Upper lobe of right lung (tissue), 1 donor: Measurements from ENCODE around the gene TMEM140. TPM values are rescaled to one million over a fixed set of nuclear protein-coding genes. Genes with fewer than 3 reads are reported as not detected.

ENCODE experiments used
- ATAC-seq: fragments of 200-7000 bp; cut with Tn5 transposase; one replicate; pipeline ENCODE4 v1.9.1; 2020; ENCODE audit warnings: mild to moderate bottlenecking, moderate library complexity
- DNase-seq: peaks from one replicate; pipeline ENCODE4 v3.0.0-alpha.2; 2020
- H3K27ac ChIP-seq: fragments of 200-600 bp; one replicate; pipeline ENCODE4 v1.8.0; 2022
- H3K27me3 ChIP-seq: fragments of 200-600 bp; one replicate; pipeline ENCODE4 v1.8.0; 2022; ENCODE audit warnings: mild to moderate bottlenecking
- H3K36me3 ChIP-seq: fragments of 200-600 bp; one replicate; pipeline ENCODE4 v1.8.0; 2022
- H3K4me1 ChIP-seq: fragments of 200-600 bp; one replicate; pipeline ENCODE4 v1.8.0; 2022
- H3K4me3 ChIP-seq: fragments of 200-600 bp; one replicate; pipeline ENCODE4 v1.8.0; 2022; ENCODE audit warnings: mild to moderate bottlenecking
- H3K9me3 ChIP-seq: fragments of 200-600 bp; one replicate; pipeline ENCODE4 v1.8.0; 2022
- intact Hi-C: fragments of 100-400 bp; cut with DNase I; formaldehyde crosslinking; loops from one replicate; pipeline ENCODE4 v1.11.0; 2022
- total RNA-seq: library from RNA; stranded (reverse); fragmentation: NEBNext Ultra II Directional; extraction: Animal tissue kit (Norgen Biotek cat#: 25700); gene quantifications from one replicate; pipeline ENCODE4 v1.2.1, GENCODE V29; 2021
- TF ChIP-seq, protein P1 (sequence below): fragments of 200-600 bp; IDR thresholded peaks from one replicate; pipeline ENCODE4 v1.8.0; 2022; ENCODE audit warnings: antibody characterized with exemption
- donor health status: DM: no; HTN: yes; CAD: no; lungs with severe emphysema.

The TMEM140 gene
- total RNA-seq, 1 donor from 2014 or later: 31.2 TPM

- ATAC-seq: no peak
- peaks cover 42% of the 10 kb centered on the region for H3K4me1 ChIP-seq
- no peak for DNase-seq
- H3K4me3 ChIP-seq: no peak overlapping the region
- peak overlapping the region; percentile 96 for H3K27ac ChIP-seq
- no peaks in the 10 kb centered on the region for H3K27me3 ChIP-seq
- no peaks in the 10 kb centered on the region for H3K36me3 ChIP-seq
- H3K9me3 ChIP-seq: peaks cover 4% of the 10 kb centered on the region
- TF ChIP-seq, protein P1, sequence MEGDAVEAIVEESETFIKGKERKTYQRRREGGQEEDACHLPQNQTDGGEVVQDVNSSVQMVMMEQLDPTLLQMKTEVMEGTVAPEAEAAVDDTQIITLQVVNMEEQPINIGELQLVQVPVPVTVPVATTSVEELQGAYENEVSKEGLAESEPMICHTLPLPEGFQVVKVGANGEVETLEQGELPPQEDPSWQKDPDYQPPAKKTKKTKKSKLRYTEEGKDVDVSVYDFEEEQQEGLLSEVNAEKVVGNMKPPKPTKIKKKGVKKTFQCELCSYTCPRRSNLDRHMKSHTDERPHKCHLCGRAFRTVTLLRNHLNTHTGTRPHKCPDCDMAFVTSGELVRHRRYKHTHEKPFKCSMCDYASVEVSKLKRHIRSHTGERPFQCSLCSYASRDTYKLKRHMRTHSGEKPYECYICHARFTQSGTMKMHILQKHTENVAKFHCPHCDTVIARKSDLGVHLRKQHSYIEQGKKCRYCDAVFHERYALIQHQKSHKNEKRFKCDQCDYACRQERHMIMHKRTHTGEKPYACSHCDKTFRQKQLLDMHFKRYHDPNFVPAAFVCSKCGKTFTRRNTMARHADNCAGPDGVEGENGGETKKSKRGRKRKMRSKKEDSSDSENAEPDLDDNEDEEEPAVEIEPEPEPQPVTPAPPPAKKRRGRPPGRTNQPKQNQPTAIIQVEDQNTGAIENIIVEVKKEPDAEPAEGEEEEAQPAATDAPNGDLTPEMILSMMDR: no peak
- intact Hi-C loops: no loop called here
Observed at GRCh38 chr7:135151132-135151531, 3.3 kb downstream of the TMEM140 start.

- Histone ChIP-seq H3K27ac (peak overlapping the region; percentile 96), H3K4me1 (peaks cover 38% of the 10 kb centered on the region), H3K4me3 (no peak overlapping the region), H3K9me3 (peaks cover 7% of the 10 kb centered on the region), H3K27me3 (no peaks in the 10 kb centered on the region), H3K36me3 (no peaks in the 10 kb centered on the region)
- DNase-seq: no peak
- intact Hi-C loops: no loop called here
- peak; percentile 82 for ATAC-seq
- TF ChIP-seq, protein P1: no peak
Observed at GRCh38 chr7:135151533-135151932, 3.7 kb downstream of the TMEM140 start.

DNA sequence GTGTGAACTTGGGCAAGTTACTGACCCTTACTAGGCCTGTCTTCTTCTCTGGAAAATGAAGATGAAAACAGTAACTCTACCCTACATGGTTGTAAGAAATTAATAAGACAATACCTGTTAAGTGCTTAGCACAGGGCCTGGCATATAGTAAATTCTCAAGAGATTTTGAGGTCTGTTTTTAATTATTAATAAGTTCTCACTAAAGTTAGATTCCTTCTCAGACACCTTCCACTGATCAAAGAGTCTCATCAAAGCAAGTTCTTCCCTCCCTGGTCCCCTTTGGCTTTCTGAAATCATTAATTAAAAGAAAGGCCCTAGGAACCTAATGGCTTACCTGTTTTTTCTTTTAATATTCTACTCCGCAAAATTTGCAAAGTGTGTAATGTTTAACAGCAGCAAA, 4.6 kb downstream of the TMEM140 start:
- H3K9me3 ChIP-seq: peaks cover 7% of the 10 kb centered on the region
- no peak for DNase-seq
- no peak for ATAC-seq
- intact Hi-C loops: no loop called here
- peaks cover 29% of the 10 kb centered on the region for H3K4me1 ChIP-seq
- no peaks in the 10 kb centered on the region for H3K36me3 ChIP-seq
- H3K27me3 ChIP-seq: no peaks in the 10 kb centered on the region
- no peak overlapping the region for H3K27ac ChIP-seq
- TF ChIP-seq, protein P1: no peak
- H3K4me3 ChIP-seq: no peak overlapping the region

DNA sequence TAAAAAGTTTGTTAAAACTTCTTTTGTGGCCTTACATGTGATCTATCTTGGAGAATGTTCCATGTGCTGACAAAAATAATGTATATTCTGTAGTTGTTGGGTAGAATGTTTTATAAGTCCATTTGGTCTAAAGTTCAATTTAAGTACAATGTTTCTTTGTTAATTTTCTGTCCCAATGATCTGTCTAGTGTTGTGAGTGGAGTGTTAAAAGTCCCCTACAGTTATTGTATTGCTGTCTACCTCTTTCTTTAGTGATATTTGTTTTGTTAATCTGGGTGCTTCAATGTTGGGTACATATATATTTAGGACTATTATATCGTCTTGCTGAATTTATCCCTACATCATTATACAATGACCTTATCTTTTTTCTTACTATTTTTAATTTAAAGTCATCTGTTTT, 6.9 kb downstream of the TMEM140 start:
- DNase-seq: no peak
- TF ChIP-seq, protein P1: no peak
- no peaks in the 10 kb centered on the region for H3K27me3 ChIP-seq
- no peaks in the 10 kb centered on the region for H3K36me3 ChIP-seq
- ATAC-seq: no peak
- H3K9me3 ChIP-seq: peaks cover 7% of the 10 kb centered on the region
- H3K27ac ChIP-seq: no peak overlapping the region
- H3K4me1 ChIP-seq: peaks cover 25% of the 10 kb centered on the region
- H3K4me3 ChIP-seq: no peak overlapping the region
- intact Hi-C loops: no loop called here

DNA sequence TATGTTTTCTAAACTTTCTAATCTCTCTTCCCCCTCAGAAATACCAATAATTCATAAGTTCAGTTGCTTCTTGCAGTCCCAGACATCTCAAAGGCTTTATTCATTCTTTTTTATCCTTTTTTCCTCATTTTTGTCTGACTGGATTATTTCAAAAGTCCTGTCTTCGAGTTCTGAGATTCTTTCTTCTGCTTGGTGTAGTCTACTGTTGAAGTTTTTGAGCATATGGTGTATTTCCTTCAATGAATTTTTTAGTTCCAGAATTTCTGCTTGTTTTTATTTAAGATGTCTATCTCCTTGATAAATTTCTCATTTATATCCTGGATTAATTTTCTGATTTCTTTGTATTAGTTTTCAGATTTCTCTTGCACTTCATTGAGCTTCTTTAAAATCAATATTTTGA, 8.4 kb downstream of the TMEM140 start:
- intact Hi-C loops: no loop called here
- no peak overlapping the region for H3K27ac ChIP-seq
- ATAC-seq (no peak), DNase-seq (no peak)
- peaks cover 7% of the 10 kb centered on the region for H3K9me3 ChIP-seq
- H3K27me3 ChIP-seq: no peaks in the 10 kb centered on the region
- TF ChIP-seq, protein P1: no peak
- no peak overlapping the region for H3K4me3 ChIP-seq
- H3K4me1 ChIP-seq: peaks cover 31% of the 10 kb centered on the region
- no peaks in the 10 kb centered on the region for H3K36me3 ChIP-seq

- Histone ChIP-seq H3K36me3 (no peaks in the 10 kb centered on the region), H3K4me1 (peaks cover 33% of the 10 kb centered on the region), H3K4me3 (no peak overlapping the region), H3K27ac (peak overlapping the region; percentile 11), H3K27me3 (no peaks in the 10 kb centered on the region), H3K9me3 (peaks cover 7% of the 10 kb centered on the region)
- intact Hi-C loops: no loop called here
- DNase-seq (no peak), ATAC-seq (no peak)
- TF ChIP-seq, protein P1: no peak
Observed at GRCh38 chr7:135158141-135158655, 10.3 kb downstream of the TMEM140 start.
